Body of pancreas (tissue), 4 donors: Measurements from ENCODE around the gene SART3. TPM values are rescaled to one million over a fixed set of nuclear protein-coding genes. Genes with fewer than 3 reads are reported as not detected.

Experiments
- ATAC-seq: fragments of 150-250 bp; one replicate; pipeline ENCODE4 v1.9.1; 2016
- DNase-seq, 4 donors: peaks; one replicate each; pipeline ENCODE4 v3.0.0-alpha.2; 2019
- H3K27ac ChIP-seq, 4 donors: fragments of 200-600 bp; sonication (generic); 1 replicate in 3 of 4; 2 replicates in 1 of 4; pipeline versions ENCODE4 v1.5.1 to v1.6.1; 2016 to 2019; ENCODE audit warnings: mild to moderate bottlenecking in 1 of 4, mixed read lengths in 1 of 4, moderate library complexity in 1 of 4
- H3K27me3 ChIP-seq, 2 donors: fragments of 200-600 bp; sonication (generic); one replicate each; pipeline ENCODE4 v1.6.0; 2016; ENCODE audit warnings: mild to moderate bottlenecking in 1 of 2
- H3K36me3 ChIP-seq, 2 donors: fragments of 200-600 bp; sonication (generic); replicated peaks in 1 of 2; 2 replicates each; pipeline ENCODE4 v1.5.1; 2016; ENCODE audit warnings: low read depth in 2 of 2; ENCODE audit not compliant: insufficient read depth in 1 of 2
- H3K4me1 ChIP-seq: fragments of 200-600 bp; sonication (generic); one replicate; pipeline ENCODE4 v1.6.0; 2016
- H3K4me3 ChIP-seq, 2 donors: fragments of 200-600 bp; sonication (generic); 1 replicate in 1 of 2; 2 replicates in 1 of 2; pipeline ENCODE4 v1.5.1; 2016 to 2019
- H3K9me3 ChIP-seq, 3 donors: fragments of 200-600 bp; sonication (generic); 1 replicate in 2 of 3; 2 replicates in 1 of 3; pipeline ENCODE4 v1.5.1; 2016
- POLR2A ChIP-seq, 3 donors: fragments of 450-650 bp; IDR thresholded peaks; one replicate each; pipeline ENCODE4 v1.6.1; 2016; ENCODE audit warnings: antibody characterized with exemption in 3 of 3, mild to moderate bottlenecking in 2 of 3
- WGBS, 2 donors: methylation state at CpG; one replicate each; pipeline ENCODE4 v1.1.5; 2017; 5-methylcytosine and 5-hydroxymethylcytosine counted together
- intact Hi-C: fragments of 100-400 bp; cut with DNase I; formaldehyde crosslinking; loops from one replicate; pipeline ENCODE4 v1.15.1; 2023
- total RNA-seq, 2 donors: library from RNA; depleted of rRNA; stranded (reverse); fragments of >200 nt; gene quantifications; one replicate each; pipeline ENCODE4 v1.1.0, GENCODE V29; 2016
- TF ChIP-seq, protein P1 (sequence below), 7 experiments: fragments of 450-650 bp in 4 of 7; fragments of 200-600 bp in 3 of 7; sonication (generic) in 3 of 7; IDR thresholded peaks; one replicate each; pipeline ENCODE4 v1.5.1; 2016 to 2019; ENCODE audit warnings: antibody characterized with exemption in 7 of 7

Gene SART3
- total RNA-seq, 2 donors from 2014 or later: 20.2 to 38.6 TPM

DNA sequence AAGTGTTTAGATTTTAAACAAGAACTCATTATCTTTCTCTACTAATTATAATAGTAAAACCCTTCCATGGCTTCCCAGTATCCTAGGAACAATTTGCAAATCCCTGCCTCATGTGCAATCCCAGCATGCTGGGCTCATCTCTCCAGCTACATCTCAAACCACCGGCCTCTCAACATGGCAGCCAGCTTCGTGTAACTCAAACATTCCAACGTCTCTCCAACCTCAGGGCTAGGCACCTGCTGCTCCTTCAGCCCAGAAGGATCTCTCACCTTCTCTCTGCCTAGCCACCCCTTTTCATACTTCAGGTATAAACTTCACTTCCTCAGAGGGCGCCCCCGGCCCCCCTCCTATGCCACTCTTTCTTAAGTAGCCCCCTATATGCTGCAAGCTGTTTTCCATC, 7.2 kb downstream of the SART3 start:
- WGBS, 2 donors: 87 to 90% methylated on average over 5 of the region's 5 CpGs
- intact Hi-C loops: no loop called here
- DNase-seq (no peak), ATAC-seq (no peak)
- Histone ChIP-seq H3K4me3 (no peak overlapping the region), H3K27me3 (no peaks in the 10 kb centered on the region), H3K36me3 (peaks cover 0 to 1% of the 10 kb centered on the region in 2 donors), H3K9me3 (no peaks in the 10 kb centered on the region), H3K27ac (no peak overlapping the region), H3K4me1 (peaks cover 12% of the 10 kb centered on the region)
- TF ChIP-seq, protein P1, sequence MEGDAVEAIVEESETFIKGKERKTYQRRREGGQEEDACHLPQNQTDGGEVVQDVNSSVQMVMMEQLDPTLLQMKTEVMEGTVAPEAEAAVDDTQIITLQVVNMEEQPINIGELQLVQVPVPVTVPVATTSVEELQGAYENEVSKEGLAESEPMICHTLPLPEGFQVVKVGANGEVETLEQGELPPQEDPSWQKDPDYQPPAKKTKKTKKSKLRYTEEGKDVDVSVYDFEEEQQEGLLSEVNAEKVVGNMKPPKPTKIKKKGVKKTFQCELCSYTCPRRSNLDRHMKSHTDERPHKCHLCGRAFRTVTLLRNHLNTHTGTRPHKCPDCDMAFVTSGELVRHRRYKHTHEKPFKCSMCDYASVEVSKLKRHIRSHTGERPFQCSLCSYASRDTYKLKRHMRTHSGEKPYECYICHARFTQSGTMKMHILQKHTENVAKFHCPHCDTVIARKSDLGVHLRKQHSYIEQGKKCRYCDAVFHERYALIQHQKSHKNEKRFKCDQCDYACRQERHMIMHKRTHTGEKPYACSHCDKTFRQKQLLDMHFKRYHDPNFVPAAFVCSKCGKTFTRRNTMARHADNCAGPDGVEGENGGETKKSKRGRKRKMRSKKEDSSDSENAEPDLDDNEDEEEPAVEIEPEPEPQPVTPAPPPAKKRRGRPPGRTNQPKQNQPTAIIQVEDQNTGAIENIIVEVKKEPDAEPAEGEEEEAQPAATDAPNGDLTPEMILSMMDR (IDR thresholded peaks at IDR 0.05): no peak
- TF ChIP-seq POLR2A (IDR thresholded peaks at IDR 0.05): no peak

DNA sequence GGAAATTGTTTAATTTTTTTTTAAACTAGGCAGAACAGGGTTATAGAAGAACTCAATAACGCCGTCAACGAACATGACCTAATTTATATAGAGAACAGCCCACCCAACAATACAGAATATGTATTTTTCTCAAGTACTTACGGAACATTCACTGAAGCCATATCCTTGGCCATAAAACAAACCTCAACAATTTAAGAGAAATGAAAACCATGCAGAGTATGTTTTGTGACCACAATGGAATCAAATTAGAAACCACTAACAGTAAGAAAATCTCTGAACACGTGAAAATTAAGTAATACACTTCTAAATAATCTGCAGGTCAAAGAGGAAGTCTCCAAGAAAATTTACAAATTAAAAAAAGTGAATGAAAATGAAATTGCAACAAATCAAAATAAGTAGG, 9.4 kb downstream of the SART3 start:
- no peak for TF ChIP-seq POLR2A (IDR thresholded peaks at IDR 0.05)
- TF ChIP-seq, protein P1 (IDR thresholded peaks at IDR 0.05): no peak
- Histone ChIP-seq H3K4me3 (no peak overlapping the region), H3K36me3 (peaks cover 0 to 12% of the 10 kb centered on the region in 2 donors), H3K27ac (no peak overlapping the region), H3K9me3 (no peaks in the 10 kb centered on the region), H3K27me3 (no peaks in the 10 kb centered on the region), H3K4me1 (no peaks in the 10 kb centered on the region)
- WGBS, 2 donors: 79 to 88% methylated on average over 5 of the region's 5 CpGs
- DNase-seq: no peak
- intact Hi-C loops: no loop called here
- ATAC-seq: no peak

DNA sequence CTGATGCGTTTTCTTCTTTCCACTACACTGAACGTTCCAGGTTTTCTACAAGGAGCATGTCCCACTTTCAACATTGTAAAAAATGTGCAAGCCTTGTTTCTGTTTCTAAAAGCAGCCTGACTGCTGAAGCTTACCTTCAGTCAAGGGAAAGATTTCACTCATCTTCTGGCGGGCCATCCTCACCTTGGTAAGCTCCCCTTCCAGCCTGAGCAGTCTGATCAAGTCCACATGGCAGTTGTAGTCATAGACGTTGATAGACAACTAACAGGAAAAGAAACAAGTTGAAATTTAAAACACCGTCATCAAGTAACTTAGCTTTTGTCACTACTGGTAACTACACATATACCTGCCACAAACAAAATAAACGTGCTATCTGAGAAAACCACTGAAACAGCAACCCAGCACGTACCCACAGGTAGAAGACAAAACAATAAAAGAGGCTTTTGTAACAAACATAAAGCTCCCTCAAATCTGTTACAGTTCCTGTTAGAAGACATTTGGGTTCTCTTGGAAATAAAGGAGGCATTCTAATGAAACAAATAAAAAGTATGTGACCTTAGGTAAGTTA, 11.9 kb downstream of the SART3 start:
- H3K36me3 ChIP-seq: peaks cover 0 to 20% of the 10 kb centered on the region in 2 donors
- no peak overlapping the region for H3K4me3 ChIP-seq
- 63 to 70% methylated on average over 7 of the region's 7 CpGs for WGBS, 2 donors

DNA sequence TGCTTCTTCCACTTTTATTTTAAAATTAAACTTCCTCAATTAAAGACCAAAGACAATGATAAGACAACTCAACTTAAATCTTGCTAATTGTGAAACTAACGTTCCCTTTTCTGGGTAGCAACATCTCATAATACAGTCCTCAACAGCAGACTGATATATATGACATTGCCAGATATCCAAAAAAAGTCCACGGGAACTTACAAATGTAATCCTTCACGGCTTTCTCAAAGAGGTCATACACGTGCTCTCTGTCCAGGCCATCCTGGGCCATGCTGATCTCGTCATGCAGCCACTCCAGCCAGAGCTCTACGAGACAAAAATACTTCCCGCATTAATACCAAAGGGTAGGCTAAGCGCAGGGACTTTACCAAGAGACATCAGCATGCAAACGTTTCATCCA, 13.3 kb downstream of the SART3 start:
- H3K27ac ChIP-seq: no peak overlapping the region
- intact Hi-C loops: no loop called here
- ATAC-seq (no peak), DNase-seq (no peak)
- TF ChIP-seq POLR2A (IDR thresholded peaks at IDR 0.05): no peak
- TF ChIP-seq, protein P1 (IDR thresholded peaks at IDR 0.05): no peak
- H3K9me3 ChIP-seq: no peaks in the 10 kb centered on the region
- peaks cover 0 to 23% of the 10 kb centered on the region in 2 donors for H3K36me3 ChIP-seq
- WGBS, 2 donors: 67 to 84% methylated on average over 9 of the region's 9 CpGs
- no peaks in the 10 kb centered on the region for H3K27me3 ChIP-seq
- H3K4me3 ChIP-seq: no peak overlapping the region
- no peaks in the 10 kb centered on the region for H3K4me1 ChIP-seq

More for the DNA sequence above, 11.9 kb downstream of the SART3 start:
- DNase-seq (no peak), ATAC-seq (no peak)
- no peaks in the 10 kb centered on the region for H3K9me3 ChIP-seq
- intact Hi-C loops: no loop called here
- no peaks in the 10 kb centered on the region for H3K4me1 ChIP-seq
- TF ChIP-seq, protein P1 (IDR thresholded peaks at IDR 0.05): no peak
- TF ChIP-seq POLR2A (IDR thresholded peaks at IDR 0.05): no peak
- no peak overlapping the region for H3K27ac ChIP-seq
- H3K27me3 ChIP-seq: no peaks in the 10 kb centered on the region

DNA sequence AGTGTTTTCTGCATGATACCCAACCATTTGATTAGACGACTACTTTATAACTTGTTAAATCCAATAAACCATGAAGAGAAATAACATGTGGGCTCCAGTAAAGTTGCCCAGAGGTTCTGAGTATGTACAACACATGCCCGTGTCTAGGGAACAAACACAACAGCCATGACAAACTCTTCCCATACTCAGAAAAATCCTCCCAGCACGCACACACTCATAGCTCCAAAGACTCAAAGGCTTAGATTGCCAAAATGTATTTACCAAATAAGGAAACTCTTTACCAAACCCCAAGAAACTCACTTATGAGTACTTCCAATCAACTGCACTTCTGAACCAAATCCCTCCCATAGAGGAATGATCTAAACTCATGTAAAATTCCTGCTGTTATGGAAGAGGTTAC, 17.3 kb downstream of the SART3 start:
- no peaks in the 10 kb centered on the region for H3K9me3 ChIP-seq
- no peak overlapping the region for H3K4me3 ChIP-seq
- intact Hi-C loops: no loop called here
- 85 to 92% methylated on average over 3 of the region's 3 CpGs for WGBS, 2 donors
- DNase-seq (no peak), ATAC-seq (no peak)
- H3K27ac ChIP-seq: no peak overlapping the region
- H3K36me3 ChIP-seq: peaks cover 0 to 20% of the 10 kb centered on the region in 2 donors
- H3K4me1 ChIP-seq: no peaks in the 10 kb centered on the region
- H3K27me3 ChIP-seq: no peaks in the 10 kb centered on the region
- TF ChIP-seq, protein P1 (IDR thresholded peaks at IDR 0.05): no peak
- no peak for TF ChIP-seq POLR2A (IDR thresholded peaks at IDR 0.05)
